Lung (tissue), 12 donors: ENCODE results near the gene CPLX1. TPM values are rescaled to one million over a fixed set of nuclear protein-coding genes. Genes with fewer than 3 reads are reported as not detected.

Source experiments
- ATAC-seq: fragments of 200-7000 bp; cut with Tn5 transposase; one replicate; pipeline ENCODE4 v1.9.1; 2020; ENCODE audit warnings: moderate number of reproducible peaks; ENCODE audit not compliant: insufficient read depth, low FRiP score
- DNase-seq, 3 donors: peaks; one replicate each; pipeline ENCODE4 v3.0.0-alpha.2; 2013 to 2017
- H3K27ac ChIP-seq, 2 donors: one replicate each; pipeline ENCODE4 v1.5.1; 2013; ENCODE audit warnings: mild to moderate bottlenecking in 2 of 2, moderate library complexity in 2 of 2, control low read depth in 1 of 2, inconsistent platforms in 1 of 2, low read depth in 1 of 2, low read length in 1 of 2
- H3K27me3 ChIP-seq, 3 donors: one replicate each; pipeline ENCODE4 v1.5.1; 2013; ENCODE audit warnings: low read length in 2 of 3; ENCODE audit not compliant: control insufficient read depth in 3 of 3, insufficient read depth in 3 of 3
- H3K36me3 ChIP-seq, 4 donors: one replicate each; pipeline ENCODE4 v1.5.1; 2013; ENCODE audit warnings: low read length in 4 of 4, mild to moderate bottlenecking in 1 of 4, moderate library complexity in 1 of 4; ENCODE audit not compliant: control insufficient read depth in 4 of 4, insufficient read depth in 4 of 4
- H3K4me1 ChIP-seq, 5 donors: one replicate each; pipeline ENCODE4 v1.5.1; 2013; ENCODE audit warnings: low read length in 5 of 5, mild to moderate bottlenecking in 2 of 5, moderate library complexity in 1 of 5; ENCODE audit not compliant: control insufficient read depth in 5 of 5, insufficient read depth in 5 of 5
- H3K4me3 ChIP-seq: one replicate; pipeline ENCODE4 v1.5.1; 2013; ENCODE audit warnings: mild to moderate bottlenecking, control low read depth, moderate library complexity
- H3K9ac ChIP-seq, 2 donors: one replicate each; pipeline ENCODE4 v1.5.1; 2013; ENCODE audit warnings: low read length in 2 of 2, control low read depth in 1 of 2; ENCODE audit not compliant: insufficient read depth in 1 of 2
- H3K9me3 ChIP-seq, 4 donors: one replicate each; pipeline ENCODE4 v1.5.1; 2013; ENCODE audit warnings: low read length in 3 of 4, mild to moderate bottlenecking in 1 of 4, moderate library complexity in 1 of 4; ENCODE audit not compliant: control insufficient read depth in 4 of 4, insufficient read depth in 3 of 4
- WGBS, 2 donors: extraction: QIAGEN DNeasy Blood & Tissue Kit; methylation state at CpG; one replicate each; pipeline ENCODE4 v1.1.7; 2013; 5-methylcytosine and 5-hydroxymethylcytosine counted together
- polyA plus RNA-seq, 2 donors: library from polyadenylated mRNA; stranded (reverse); fragments of 200-250 nt; gene quantifications; one replicate each; pipeline ENCODE4 v1.2.1, GENCODE V29; 2013
- total RNA-seq, 2 donors: library from RNA; depleted of rRNA in 1 of 2; stranded (reverse); fragments of >200 nt in 1 of 2; gene quantifications; one replicate each; pipeline ENCODE4 v1.2.1, GENCODE V29; 2014 to 2021
- TF ChIP-seq, protein P1 (sequence below): IDR thresholded peaks from 2 replicates; pipeline ENCODE4 v1.5.1; 2012; ENCODE audit warnings: mild to moderate bottlenecking; ENCODE audit errors: control extremely low read depth, extremely low read depth
- donor health status: control.
- donor health status: control.
- donor health status: Bipolar disorder and iron deficiency.
- donor health status: healthy.
- donor health status: DM: yes; HTN: yes; CAD: no.

Gene CPLX1
- total and polyA plus RNA-seq, 4 donors = 1.1 to 3.9 (median 2.1) TPM

DNA sequence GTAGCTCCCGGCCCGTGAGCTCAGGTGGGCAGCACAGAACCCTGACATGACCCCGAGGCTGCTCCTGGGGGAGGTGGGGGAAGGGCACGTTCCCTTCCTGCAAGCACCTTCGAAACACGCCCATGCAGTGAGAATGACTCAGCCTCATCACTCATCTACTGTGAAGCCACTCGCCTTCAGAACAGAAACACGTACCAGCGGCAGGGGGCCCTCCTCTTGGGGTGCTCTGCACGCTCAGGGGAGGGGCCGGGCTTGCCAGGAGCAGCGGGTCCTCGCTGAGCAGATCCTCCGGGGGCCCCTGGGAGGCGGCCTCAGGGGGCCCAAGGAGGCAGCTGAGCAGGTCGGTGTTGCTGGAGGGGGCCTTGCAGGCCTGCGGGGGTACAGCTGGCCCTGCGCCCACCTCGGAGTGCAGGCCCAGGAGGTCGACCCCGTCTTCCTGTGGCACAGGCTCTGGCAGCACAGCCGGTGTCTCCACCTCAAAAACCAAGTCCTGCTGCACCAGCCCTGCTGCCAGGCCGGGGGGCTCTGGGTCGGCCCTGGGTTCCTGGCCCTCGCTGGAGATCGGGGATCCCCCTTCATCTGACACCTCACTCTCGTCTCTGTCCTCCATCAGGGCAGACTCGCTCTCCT is 40.9 kb upstream of the CPLX1 start:
- TF ChIP-seq, protein P1, sequence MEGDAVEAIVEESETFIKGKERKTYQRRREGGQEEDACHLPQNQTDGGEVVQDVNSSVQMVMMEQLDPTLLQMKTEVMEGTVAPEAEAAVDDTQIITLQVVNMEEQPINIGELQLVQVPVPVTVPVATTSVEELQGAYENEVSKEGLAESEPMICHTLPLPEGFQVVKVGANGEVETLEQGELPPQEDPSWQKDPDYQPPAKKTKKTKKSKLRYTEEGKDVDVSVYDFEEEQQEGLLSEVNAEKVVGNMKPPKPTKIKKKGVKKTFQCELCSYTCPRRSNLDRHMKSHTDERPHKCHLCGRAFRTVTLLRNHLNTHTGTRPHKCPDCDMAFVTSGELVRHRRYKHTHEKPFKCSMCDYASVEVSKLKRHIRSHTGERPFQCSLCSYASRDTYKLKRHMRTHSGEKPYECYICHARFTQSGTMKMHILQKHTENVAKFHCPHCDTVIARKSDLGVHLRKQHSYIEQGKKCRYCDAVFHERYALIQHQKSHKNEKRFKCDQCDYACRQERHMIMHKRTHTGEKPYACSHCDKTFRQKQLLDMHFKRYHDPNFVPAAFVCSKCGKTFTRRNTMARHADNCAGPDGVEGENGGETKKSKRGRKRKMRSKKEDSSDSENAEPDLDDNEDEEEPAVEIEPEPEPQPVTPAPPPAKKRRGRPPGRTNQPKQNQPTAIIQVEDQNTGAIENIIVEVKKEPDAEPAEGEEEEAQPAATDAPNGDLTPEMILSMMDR = no peak
- Histone ChIP-seq H3K4me1 (no peaks in the 10 kb centered on the region), H3K27ac (no peak overlapping the region), H3K9ac (no peak overlapping the region), H3K36me3 (peaks cover 25 to 86% (median 38%) of the 10 kb centered on the region in 4 donors), H3K27me3 (no peaks in the 10 kb centered on the region), H3K9me3 (peaks cover 0 to 4% (median 1%) of the 10 kb centered on the region in 4 donors), H3K4me3 (no peak overlapping the region)
- WGBS, 2 donors = 91 to 97% methylated on average over 28 of the region's 28 CpGs
- ATAC-seq (no peak), DNase-seq (no peak)

DNA sequence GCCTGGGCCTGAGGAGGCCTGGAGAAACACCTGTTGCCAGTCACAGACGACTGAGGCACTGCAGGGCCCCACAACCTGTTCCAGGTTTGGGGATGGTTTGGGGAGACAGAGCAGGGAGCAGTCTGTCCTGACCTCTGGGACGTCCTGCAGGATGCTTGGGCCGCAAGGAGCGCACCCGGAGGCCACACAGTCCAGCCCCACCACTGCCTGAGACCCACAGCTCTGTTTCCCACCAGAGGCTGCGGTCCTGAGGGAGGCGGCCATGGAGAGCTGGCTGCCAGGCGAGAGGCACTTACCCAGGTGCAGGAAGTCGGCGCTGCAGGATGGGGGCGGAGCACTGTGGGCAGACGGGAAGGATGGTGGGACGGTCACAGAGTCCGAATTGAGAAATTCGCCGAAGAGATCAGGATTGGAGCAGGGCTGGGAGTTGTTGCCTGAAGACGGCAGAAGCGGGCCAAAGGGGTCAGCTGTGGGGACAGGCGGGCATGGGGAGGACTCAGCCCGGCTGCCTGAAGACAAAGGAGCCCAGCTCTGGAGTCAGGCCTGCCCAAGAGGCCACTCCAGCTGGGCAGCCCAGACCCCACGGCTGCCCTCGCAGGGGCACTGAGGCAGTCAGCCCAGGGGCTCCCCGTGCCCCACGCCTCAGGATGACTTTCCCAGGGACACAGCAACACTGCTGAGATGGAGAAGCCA is 40.3 kb upstream of the CPLX1 start:
- TF ChIP-seq, protein P1 = no peak
- H3K36me3 ChIP-seq = peaks cover 25 to 85% (median 43%) of the 10 kb centered on the region in 4 donors
- WGBS, 2 donors = 94 to 95% methylated on average over 21 to 24 of the region's 24 CpGs
- no peak overlapping the region for H3K4me3 ChIP-seq
- no peak overlapping the region for H3K27ac ChIP-seq
- DNase-seq (no peak), ATAC-seq (no peak)
- no peak overlapping the region for H3K9ac ChIP-seq
- no peaks in the 10 kb centered on the region for H3K27me3 ChIP-seq
- H3K4me1 ChIP-seq = no peaks in the 10 kb centered on the region
- H3K9me3 ChIP-seq = peaks cover 0 to 4% (median 1%) of the 10 kb centered on the region in 4 donors

DNA sequence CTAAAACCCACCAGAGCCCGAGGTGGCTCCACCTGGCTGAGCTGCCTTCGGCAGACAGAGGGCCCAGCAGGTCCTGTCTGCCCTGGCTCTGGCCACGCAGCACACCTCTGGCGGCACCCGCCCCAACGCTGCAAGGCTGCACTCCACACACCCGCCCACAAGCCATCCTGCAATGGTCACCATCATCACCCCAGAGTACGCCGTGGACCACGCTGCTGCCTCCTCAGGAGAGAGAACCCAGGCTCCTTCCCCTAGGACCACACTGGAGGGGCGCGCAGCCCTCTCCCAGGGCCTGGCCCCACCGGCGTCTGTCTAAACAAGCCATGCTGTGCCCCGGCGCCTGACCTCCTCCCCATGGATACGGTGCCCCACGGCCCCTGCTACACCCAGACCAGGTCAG is 39.6 kb upstream of the CPLX1 start:
- Histone ChIP-seq H3K27me3 (no peaks in the 10 kb centered on the region), H3K27ac (no peak overlapping the region), H3K4me1 (no peaks in the 10 kb centered on the region), H3K36me3 (peaks cover 25 to 85% (median 42%) of the 10 kb centered on the region in 4 donors), H3K4me3 (no peak overlapping the region), H3K9me3 (peaks cover 0 to 4% (median 1%) of the 10 kb centered on the region in 4 donors), H3K9ac (no peak overlapping the region)
- no peak for DNase-seq
- no peak for ATAC-seq
- TF ChIP-seq, protein P1 = no peak
- WGBS, 2 donors = 96 to 97% methylated on average over 17 to 18 of the region's 18 CpGs
